ENCODE measurements around the gene RAD50.

The RAD50 gene

GRCh38 chr5:132644177-132644576 lies 87.4 kb downstream of the RAD50 start:
- no peak for DNase-seq
- no peak for TF ChIP-seq CTCF (IDR thresholded peaks at IDR 0.05; ENCODE audit: low read depth, low read length)
- H3K27me3 ChIP-seq, result no peaks in the 10 kb centered on the region
- no peaks in the 10 kb centered on the region for H3K9me3 ChIP-seq
- H3K36me3 ChIP-seq, result peaks cover 10% of the 10 kb centered on the region; the same call in 1 of the 2 replicates
- H3K4me1 ChIP-seq, result no peaks in the 10 kb centered on the region
- no peak overlapping the region for H3K4me3 ChIP-seq (ENCODE audit: low read depth, low read length)

- H3K4me1 ChIP-seq, result no peaks in the 10 kb centered on the region
- H3K36me3 ChIP-seq, result no peaks in the 10 kb centered on the region
- H3K27me3 ChIP-seq, result no peaks in the 10 kb centered on the region
- no peak for TF ChIP-seq CTCF (IDR thresholded peaks at IDR 0.05; ENCODE audit: low read depth, low read length)
- H3K9me3 ChIP-seq, result no peaks in the 10 kb centered on the region
- DNase-seq, result no peak
- no peak overlapping the region for H3K4me3 ChIP-seq (ENCODE audit: low read depth, low read length)
Measured at GRCh38 chr5:132646583-132647266, 89.9 kb downstream of the RAD50 start.

GRCh38 chr5:132647473-132647872 lies 90.7 kb downstream of the RAD50 start:
- Histone ChIP-seq H3K4me3 (ENCODE audit: low read depth, low read length) (no peak overlapping the region), H3K9me3 (no peaks in the 10 kb centered on the region), H3K27me3 (no peaks in the 10 kb centered on the region), H3K4me1 (no peaks in the 10 kb centered on the region), H3K36me3 (no peaks in the 10 kb centered on the region)
- DNase-seq, result no peak
- no peak for TF ChIP-seq CTCF (IDR thresholded peaks at IDR 0.05; ENCODE audit: low read depth, low read length)

GRCh38 chr5:132648355-132648754 lies 91.6 kb downstream of the RAD50 start:
- Histone ChIP-seq H3K4me1 (no peaks in the 10 kb centered on the region), H3K27me3 (no peaks in the 10 kb centered on the region), H3K4me3 (ENCODE audit: low read depth, low read length) (no peak overlapping the region), H3K9me3 (no peaks in the 10 kb centered on the region), H3K36me3 (no peaks in the 10 kb centered on the region)
- DNase-seq, result no peak
- TF ChIP-seq CTCF (IDR thresholded peaks at IDR 0.05; ENCODE audit: low read depth, low read length), result no peak

GRCh38 chr5:132651838-132652469 lies 95.2 kb downstream of the RAD50 start:
- no peaks in the 10 kb centered on the region for H3K4me1 ChIP-seq
- no peaks in the 10 kb centered on the region for H3K9me3 ChIP-seq
- H3K36me3 ChIP-seq, result no peaks in the 10 kb centered on the region
- DNase-seq, result no peak
- no peaks in the 10 kb centered on the region for H3K27me3 ChIP-seq
- H3K4me3 ChIP-seq (ENCODE audit: low read depth, low read length), result no peak overlapping the region
- no peak for TF ChIP-seq CTCF (IDR thresholded peaks at IDR 0.05; ENCODE audit: low read depth, low read length)

- H3K4me3 ChIP-seq (ENCODE audit: low read depth, low read length), result no peak overlapping the region
- TF ChIP-seq CTCF (IDR thresholded peaks at IDR 0.05; ENCODE audit: low read depth, low read length), result no peak
- H3K4me1 ChIP-seq, result no peaks in the 10 kb centered on the region
- no peak for DNase-seq
- H3K9me3 ChIP-seq, result no peaks in the 10 kb centered on the region
- no peaks in the 10 kb centered on the region for H3K36me3 ChIP-seq
- no peaks in the 10 kb centered on the region for H3K27me3 ChIP-seq
Measured at GRCh38 chr5:132653716-132654115, 96.9 kb downstream of the RAD50 start.

Data from BE2C (cell line).